ENCODE measurements around the gene COL23A1.

Gene COL23A1

GRCh38 chr5:178417391-178417811 lies 172.8 kb downstream of the COL23A1 start:
- Histone ChIP-seq H3K4me1 (ENCODE audit: control insufficient read depth in 5 of 5, insufficient read depth in 5 of 5, low read length in 5 of 5) (no peaks in the 10 kb centered on the region), H3K36me3 (ENCODE audit: control insufficient read depth in 5 of 5, insufficient read depth in 5 of 5, low read length in 5 of 5) (no peaks in the 10 kb centered on the region), H3K4me3 (ENCODE audit: low read depth in 1 of 5, low read length in 5 of 5) (no peak overlapping the region), H3K27ac (ENCODE audit: low read depth, low read length) (no peak overlapping the region), H3K9me3 (ENCODE audit: control insufficient read depth in 5 of 5, low read length in 5 of 5) (no peaks in the 10 kb centered on the region), H3K27me3 (ENCODE audit: control insufficient read depth in 5 of 5, insufficient read depth in 4 of 5, low read length in 5 of 5) (peaks cover 0 to 11% (median 9%) of the 10 kb centered on the region in 5 donors), H3K9ac (ENCODE audit: low read length in 5 of 5) (no peak overlapping the region)

- Histone ChIP-seq H3K9me3 (ENCODE audit: control insufficient read depth in 5 of 5, low read length in 5 of 5) (no peaks in the 10 kb centered on the region), H3K4me1 (ENCODE audit: control insufficient read depth in 5 of 5, insufficient read depth in 5 of 5, low read length in 5 of 5) (no peaks in the 10 kb centered on the region), H3K36me3 (ENCODE audit: control insufficient read depth in 5 of 5, insufficient read depth in 5 of 5, low read length in 5 of 5) (no peaks in the 10 kb centered on the region), H3K27ac (ENCODE audit: low read depth, low read length) (no peak overlapping the region), H3K4me3 (ENCODE audit: low read depth in 1 of 5, low read length in 5 of 5) (no peak overlapping the region), H3K9ac (ENCODE audit: low read length in 5 of 5) (no peak overlapping the region), H3K27me3 (ENCODE audit: control insufficient read depth in 5 of 5, insufficient read depth in 4 of 5, low read length in 5 of 5) (peaks cover 0 to 11% (median 9%) of the 10 kb centered on the region in 5 donors)
These were observed 173.3 kb downstream of the COL23A1 start for GRCh38 chr5:178416919-178417318.

GRCh38 chr5:178416206-178416882 lies 173.8 kb downstream of the COL23A1 start:
- Histone ChIP-seq H3K27me3 (ENCODE audit: control insufficient read depth in 5 of 5, insufficient read depth in 4 of 5, low read length in 5 of 5) (peaks cover 0 to 11% (median 9%) of the 10 kb centered on the region in 5 donors), H3K27ac (ENCODE audit: low read depth, low read length) (no peak overlapping the region), H3K36me3 (ENCODE audit: control insufficient read depth in 5 of 5, insufficient read depth in 5 of 5, low read length in 5 of 5) (no peaks in the 10 kb centered on the region), H3K9me3 (ENCODE audit: control insufficient read depth in 5 of 5, low read length in 5 of 5) (no peaks in the 10 kb centered on the region), H3K9ac (ENCODE audit: low read length in 5 of 5) (no peak overlapping the region), H3K4me3 (ENCODE audit: low read depth in 1 of 5, low read length in 5 of 5) (no peak overlapping the region), H3K4me1 (ENCODE audit: control insufficient read depth in 5 of 5, insufficient read depth in 5 of 5, low read length in 5 of 5) (no peaks in the 10 kb centered on the region)

DNA sequence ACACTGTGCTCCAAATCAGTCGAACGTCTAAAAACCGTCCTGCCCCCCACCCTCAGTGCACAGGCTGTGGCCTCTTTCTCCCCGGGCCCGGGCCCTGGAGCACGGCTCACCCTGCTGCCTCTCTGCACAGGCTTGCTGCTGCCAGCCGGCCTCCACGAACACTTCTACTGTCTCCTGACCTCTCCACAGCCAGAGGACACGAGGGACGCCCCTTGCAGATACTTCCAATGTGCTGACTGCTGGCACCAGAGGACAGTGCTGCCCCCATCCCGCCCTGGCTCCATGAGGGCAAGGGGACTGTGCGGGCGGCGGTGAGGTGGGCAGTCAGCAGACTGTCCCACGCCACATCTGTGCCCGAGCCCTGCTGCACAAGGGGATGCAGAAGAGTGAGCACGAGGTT lies 174.8 kb downstream of the COL23A1 start:
- Histone ChIP-seq H3K4me3 (ENCODE audit: low read depth in 1 of 5, low read length in 5 of 5) (no peak overlapping the region), H3K27ac (ENCODE audit: low read depth, low read length) (no peak overlapping the region), H3K4me1 (ENCODE audit: control insufficient read depth in 5 of 5, insufficient read depth in 5 of 5, low read length in 5 of 5) (no peaks in the 10 kb centered on the region), H3K36me3 (ENCODE audit: control insufficient read depth in 5 of 5, insufficient read depth in 5 of 5, low read length in 5 of 5) (no peaks in the 10 kb centered on the region), H3K9ac (ENCODE audit: low read length in 5 of 5) (no peak overlapping the region), H3K27me3 (ENCODE audit: control insufficient read depth in 5 of 5, insufficient read depth in 4 of 5, low read length in 5 of 5) (peaks cover 0 to 11% (median 9%) of the 10 kb centered on the region in 5 donors), H3K9me3 (ENCODE audit: control insufficient read depth in 5 of 5, low read length in 5 of 5) (no peaks in the 10 kb centered on the region)

DNA sequence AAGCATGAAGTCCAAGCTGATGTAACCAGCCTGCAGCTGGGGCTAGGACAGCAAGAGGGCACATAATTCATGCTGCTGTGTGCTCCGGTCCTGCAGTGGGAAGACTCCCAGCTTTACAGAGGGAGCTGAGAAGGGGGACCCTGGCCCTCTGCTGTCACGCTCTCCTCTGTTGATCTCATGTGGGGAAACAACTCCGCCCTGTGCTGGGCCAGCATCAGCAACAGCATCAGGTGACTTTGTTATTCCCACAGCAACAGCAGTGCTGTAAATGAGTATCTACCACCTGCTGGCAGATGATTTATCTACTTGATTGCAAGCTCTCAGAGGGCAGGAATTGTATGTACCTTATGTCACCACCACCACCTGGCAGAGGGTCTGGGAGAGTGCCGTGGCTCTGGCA lies 176.2 kb downstream of the COL23A1 start:
- Histone ChIP-seq H3K27me3 (ENCODE audit: control insufficient read depth in 5 of 5, insufficient read depth in 4 of 5, low read length in 5 of 5) (peaks cover 0 to 11% (median 8%) of the 10 kb centered on the region in 5 donors), H3K9ac (ENCODE audit: low read length in 5 of 5) (no peak overlapping the region), H3K27ac (ENCODE audit: low read depth, low read length) (no peak overlapping the region), H3K9me3 (ENCODE audit: control insufficient read depth in 5 of 5, low read length in 5 of 5) (no peaks in the 10 kb centered on the region), H3K4me3 (ENCODE audit: low read depth in 1 of 5, low read length in 5 of 5) (no peak overlapping the region), H3K4me1 (ENCODE audit: control insufficient read depth in 5 of 5, insufficient read depth in 5 of 5, low read length in 5 of 5) (no peaks in the 10 kb centered on the region), H3K36me3 (ENCODE audit: control insufficient read depth in 5 of 5, insufficient read depth in 5 of 5, low read length in 5 of 5) (no peaks in the 10 kb centered on the region)

DNA sequence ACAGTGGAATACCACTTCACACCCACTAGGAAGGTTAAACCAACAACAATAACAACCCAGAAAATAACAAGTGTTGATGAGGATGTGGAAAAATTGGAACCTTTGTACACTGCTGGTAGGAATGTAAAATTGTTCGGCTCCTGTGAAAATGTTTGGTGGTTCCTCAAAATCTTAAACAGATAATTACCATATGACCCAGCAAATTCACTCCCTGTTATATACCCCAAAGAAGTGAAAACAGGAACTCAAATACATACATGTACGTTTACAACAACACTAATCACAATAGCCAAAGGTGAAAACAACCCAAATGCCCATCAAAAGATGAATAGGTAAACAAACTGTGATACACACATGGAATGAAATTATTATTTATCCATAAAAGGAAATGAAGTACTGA lies 179.1 kb downstream of the COL23A1 start:
- Histone ChIP-seq H3K36me3 (ENCODE audit: control insufficient read depth in 5 of 5, insufficient read depth in 5 of 5, low read length in 5 of 5) (no peaks in the 10 kb centered on the region), H3K9ac (ENCODE audit: low read length in 5 of 5) (no peak overlapping the region), H3K27me3 (ENCODE audit: control insufficient read depth in 5 of 5, insufficient read depth in 4 of 5, low read length in 5 of 5) (peaks cover 0 to 11% (median 2%) of the 10 kb centered on the region in 5 donors), H3K27ac (ENCODE audit: low read depth, low read length) (no peak overlapping the region), H3K9me3 (ENCODE audit: control insufficient read depth in 5 of 5, low read length in 5 of 5) (peaks cover 0 to 12% (median 4%) of the 10 kb centered on the region in 5 donors), H3K4me1 (ENCODE audit: control insufficient read depth in 5 of 5, insufficient read depth in 5 of 5, low read length in 5 of 5) (no peaks in the 10 kb centered on the region), H3K4me3 (ENCODE audit: low read depth in 1 of 5, low read length in 5 of 5) (no peak overlapping the region)

DNA sequence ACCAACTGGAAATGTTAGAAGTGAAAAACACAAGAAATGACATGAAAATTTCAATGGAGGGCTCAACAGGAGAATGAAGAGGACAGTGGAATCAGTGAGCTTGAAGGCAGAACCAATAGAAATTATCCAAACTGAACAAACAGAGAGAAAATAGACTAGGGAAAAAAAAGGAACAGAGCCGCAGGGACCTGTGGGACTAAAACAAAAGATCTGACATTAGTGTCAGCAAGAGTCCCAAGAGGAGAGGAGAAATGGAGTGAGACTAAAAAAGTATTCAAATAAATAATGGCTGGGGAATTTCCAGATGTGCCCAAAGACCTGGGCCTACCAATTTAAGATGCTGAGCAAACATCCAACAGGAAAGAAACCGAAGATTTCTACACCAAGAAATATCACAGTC lies 182.5 kb downstream of the COL23A1 start:
- Histone ChIP-seq H3K9ac (ENCODE audit: low read length in 5 of 5) (no peak overlapping the region), H3K27me3 (ENCODE audit: control insufficient read depth in 5 of 5, insufficient read depth in 4 of 5, low read length in 5 of 5) (peaks cover 0 to 7% (median 0%) of the 10 kb centered on the region in 5 donors), H3K9me3 (ENCODE audit: control insufficient read depth in 5 of 5, low read length in 5 of 5) (peaks cover 0 to 12% (median 4%) of the 10 kb centered on the region in 5 donors), H3K36me3 (ENCODE audit: control insufficient read depth in 5 of 5, insufficient read depth in 5 of 5, low read length in 5 of 5) (no peaks in the 10 kb centered on the region), H3K4me1 (ENCODE audit: control insufficient read depth in 5 of 5, insufficient read depth in 5 of 5, low read length in 5 of 5) (no peaks in the 10 kb centered on the region), H3K4me3 (ENCODE audit: low read depth in 1 of 5, low read length in 5 of 5) (no peak overlapping the region), H3K27ac (ENCODE audit: low read depth, low read length) (no peak overlapping the region)

- Histone ChIP-seq H3K27ac (ENCODE audit: low read depth, low read length) (no peak overlapping the region), H3K9me3 (ENCODE audit: control insufficient read depth in 5 of 5, low read length in 5 of 5) (peaks cover 0 to 12% (median 4%) of the 10 kb centered on the region in 5 donors), H3K4me1 (ENCODE audit: control insufficient read depth in 5 of 5, insufficient read depth in 5 of 5, low read length in 5 of 5) (no peaks in the 10 kb centered on the region), H3K4me3 (ENCODE audit: low read depth in 1 of 5, low read length in 5 of 5) (no peak overlapping the region), H3K27me3 (ENCODE audit: control insufficient read depth in 5 of 5, insufficient read depth in 4 of 5, low read length in 5 of 5) (peaks cover 0 to 7% (median 0%) of the 10 kb centered on the region in 5 donors), H3K36me3 (ENCODE audit: control insufficient read depth in 5 of 5, insufficient read depth in 5 of 5, low read length in 5 of 5) (no peaks in the 10 kb centered on the region), H3K9ac (ENCODE audit: low read length in 5 of 5) (no peak overlapping the region)
These were observed 185.2 kb downstream of the COL23A1 start for GRCh38 chr5:178404987-178405386.

DNA sequence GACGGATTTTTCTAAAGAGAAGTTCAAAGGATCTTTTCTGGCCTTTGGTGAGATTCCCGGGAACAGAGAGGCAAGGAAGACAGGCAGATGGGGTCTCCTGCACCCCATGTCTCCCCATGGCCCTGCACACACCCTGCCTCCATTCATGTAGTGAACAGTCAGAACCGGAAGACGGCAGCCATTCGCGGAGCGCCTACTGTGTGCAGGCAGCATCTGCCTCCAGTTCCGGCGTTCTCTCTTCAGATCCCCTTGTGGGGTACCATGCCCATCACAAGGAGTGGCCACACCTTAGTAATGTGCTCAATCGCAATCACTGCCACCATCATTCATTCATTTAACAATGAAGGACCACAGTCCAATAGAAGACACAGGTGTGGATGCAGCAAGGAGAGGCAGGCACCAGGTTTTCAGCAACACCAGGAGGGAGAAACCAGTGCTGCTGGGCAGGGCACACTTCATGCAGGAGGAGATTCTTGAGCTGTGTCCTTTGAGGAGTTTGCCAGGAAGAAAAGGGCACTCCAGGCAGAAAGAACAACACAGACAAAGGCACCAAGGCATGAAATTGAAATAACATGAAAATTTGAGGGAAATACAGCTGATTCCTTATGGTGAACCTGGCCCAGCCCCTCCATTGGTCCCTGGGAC lies 186.1 kb downstream of the COL23A1 start:
- H3K36me3 ChIP-seq (ENCODE audit: control insufficient read depth in 5 of 5, insufficient read depth in 5 of 5, low read length in 5 of 5), result no peaks in the 10 kb centered on the region
- no peak overlapping the region for H3K9ac ChIP-seq (ENCODE audit: low read length in 5 of 5)
- no peak overlapping the region for H3K4me3 ChIP-seq (ENCODE audit: low read depth in 1 of 5, low read length in 5 of 5)
- H3K27ac ChIP-seq (ENCODE audit: low read depth, low read length), result no peak overlapping the region
- H3K27me3 ChIP-seq (ENCODE audit: control insufficient read depth in 5 of 5, insufficient read depth in 4 of 5, low read length in 5 of 5), result peaks cover 0 to 10% (median 4%) of the 10 kb centered on the region in 5 donors
- H3K4me1 ChIP-seq (ENCODE audit: control insufficient read depth in 5 of 5, insufficient read depth in 5 of 5, low read length in 5 of 5), result no peaks in the 10 kb centered on the region
- peaks cover 0 to 12% (median 4%) of the 10 kb centered on the region in 5 donors for H3K9me3 ChIP-seq (ENCODE audit: control insufficient read depth in 5 of 5, low read length in 5 of 5)

GRCh38 chr5:178403351-178403750 lies 186.8 kb downstream of the COL23A1 start:
- Histone ChIP-seq H3K4me3 (ENCODE audit: low read depth in 1 of 5, low read length in 5 of 5) (no peak overlapping the region), H3K9ac (ENCODE audit: low read length in 5 of 5) (no peak overlapping the region), H3K36me3 (ENCODE audit: control insufficient read depth in 5 of 5, insufficient read depth in 5 of 5, low read length in 5 of 5) (no peaks in the 10 kb centered on the region), H3K9me3 (ENCODE audit: control insufficient read depth in 5 of 5, low read length in 5 of 5) (peaks cover 0 to 12% (median 4%) of the 10 kb centered on the region in 5 donors), H3K4me1 (ENCODE audit: control insufficient read depth in 5 of 5, insufficient read depth in 5 of 5, low read length in 5 of 5) (no peaks in the 10 kb centered on the region), H3K27ac (ENCODE audit: low read depth, low read length) (no peak overlapping the region), H3K27me3 (ENCODE audit: control insufficient read depth in 5 of 5, insufficient read depth in 4 of 5, low read length in 5 of 5) (peaks cover 4 to 14% (median 6%) of the 10 kb centered on the region in 5 donors)
